ENCODE measurements around the gene MGAT5. TPM values are rescaled to one million over a fixed set of nuclear protein-coding genes. Genes with fewer than 3 reads are reported as not detected.

MGAT5 gene
- total and polyA plus RNA-seq, 7 donors: 1.1 to 7.0 (median 2.1) TPM

- intact Hi-C loops (cut with DNase I): no loop called here
- H3K4me1 ChIP-seq: no peaks in the 10 kb centered on the region
- H3K27me3 ChIP-seq (ENCODE audit: insufficient read depth in 3 of 3, low read length in 2 of 3): peaks cover 0 to 2% (median 0%) of the 10 kb centered on the region in 3 donors
- TF ChIP-seq CTCF (IDR thresholded peaks at IDR 0.05): no peak
- no peak for ATAC-seq
- H3K4me3 ChIP-seq: no peak overlapping the region
- DNase-seq: no peak
- 81 to 88% (median 85%) methylated on average over 7 of the region's 7 CpGs for WGBS, 3 donors
- H3K36me3 ChIP-seq (ENCODE audit: insufficient read depth in 1 of 2, low read depth in 1 of 2): no peaks in the 10 kb centered on the region
- H3K9me3 ChIP-seq: no peaks in the 10 kb centered on the region
- H3K27ac ChIP-seq: no peak overlapping the region
These were observed 138.7 kb downstream of the MGAT5 start for GRCh38 chr2:134392442-134393074.

- Histone ChIP-seq H3K36me3 (ENCODE audit: insufficient read depth in 1 of 2, low read depth in 1 of 2) (no peaks in the 10 kb centered on the region), H3K27ac (no peak overlapping the region), H3K4me3 (no peak overlapping the region), H3K27me3 (ENCODE audit: insufficient read depth in 3 of 3, low read length in 2 of 3) (peaks cover 0 to 2% (median 0%) of the 10 kb centered on the region in 3 donors), H3K9me3 (no peaks in the 10 kb centered on the region), H3K4me1 (no peaks in the 10 kb centered on the region)
- intact Hi-C loops (cut with DNase I): no loop called here
- 62 to 74% (median 72%) methylated on average over 3 of the region's 3 CpGs for WGBS, 3 donors
- ATAC-seq (no peak), DNase-seq (no peak)
- TF ChIP-seq CTCF (IDR thresholded peaks at IDR 0.05): no peak
These were observed 139.2 kb downstream of the MGAT5 start for GRCh38 chr2:134393075-134393461.

- intact Hi-C loops (cut with DNase I): no loop called here
- Histone ChIP-seq H3K27ac (no peak overlapping the region), H3K4me1 (peaks cover 5% of the 10 kb centered on the region), H3K9me3 (no peaks in the 10 kb centered on the region), H3K27me3 (ENCODE audit: insufficient read depth in 3 of 3, low read length in 2 of 3) (peaks cover 0 to 2% (median 0%) of the 10 kb centered on the region in 3 donors), H3K36me3 (ENCODE audit: insufficient read depth in 1 of 2, low read depth in 1 of 2) (no peaks in the 10 kb centered on the region), H3K4me3 (no peak overlapping the region)
- no peak for TF ChIP-seq CTCF (IDR thresholded peaks at IDR 0.05)
- WGBS, 3 donors: 90 to 98% (median 92%) methylated on average over 1 of the region's 1 CpG
- ATAC-seq: no peak
- no peak for DNase-seq
These were observed 141.9 kb downstream of the MGAT5 start for GRCh38 chr2:134395779-134396178.

- DNase-seq (no peak), ATAC-seq (no peak)
- intact Hi-C loops (cut with DNase I): no loop called here
- Histone ChIP-seq H3K9me3 (no peaks in the 10 kb centered on the region), H3K36me3 (ENCODE audit: insufficient read depth in 1 of 2, low read depth in 1 of 2) (no peaks in the 10 kb centered on the region), H3K4me1 (peaks cover 5% of the 10 kb centered on the region), H3K27me3 (ENCODE audit: insufficient read depth in 3 of 3, low read length in 2 of 3) (peaks cover 0 to 2% (median 0%) of the 10 kb centered on the region in 3 donors), H3K4me3 (no peak overlapping the region), H3K27ac (no peak overlapping the region)
- 75 to 86% (median 77%) methylated on average over 6 of the region's 6 CpGs for WGBS, 3 donors
- TF ChIP-seq CTCF (IDR thresholded peaks at IDR 0.05): no peak
These were observed 142.6 kb downstream of the MGAT5 start for GRCh38 chr2:134396493-134396892.

Measured in psoas muscle (tissue), 8 donors.